Mesothelial cell of epicardium (in vitro differentiated cells): ENCODE measurements around the gene SLC7A4. TPM values are rescaled to one million over a fixed set of nuclear protein-coding genes. Genes with fewer than 3 reads are reported as not detected.
A peak's percentile ranks its signal among the peaks of the same experiment; 100 is the strongest.

Experiments
- DNase-seq, 2 experiments: peaks; one replicate each; pipeline ENCODE4 v3.0.0; 2021; ENCODE audit warnings: low spot score in 2 of 2; ENCODE audit not compliant: unreplicated experiment in 2 of 2
- H3K27ac Mint-ChIP-seq: 2 replicates; pipeline ENCODE4 v1.8.0; 2021; ENCODE audit warnings: mixed read lengths
- H3K27me3 Mint-ChIP-seq: 2 replicates; pipeline ENCODE4 v1.8.0; 2021; ENCODE audit warnings: low read depth, mixed read lengths
- H3K36me3 Mint-ChIP-seq: 2 replicates; pipeline ENCODE4 v1.8.0; 2021; ENCODE audit warnings: mixed read lengths
- H3K4me1 Mint-ChIP-seq: 2 replicates; pipeline ENCODE4 v1.8.0; 2021; ENCODE audit warnings: mixed read lengths
- H3K4me3 Mint-ChIP-seq: 2 replicates; pipeline ENCODE4 v1.8.0; 2021; ENCODE audit warnings: mild to moderate bottlenecking, moderate library complexity, mixed read lengths
- H3K9me3 Mint-ChIP-seq: 2 replicates; pipeline ENCODE4 v1.8.0; 2021; ENCODE audit warnings: mixed read lengths
- CTCF ChIP-seq: fragments of 200-600 bp; sonication (generic); IDR thresholded peaks from one replicate; pipeline ENCODE4 v1.5.0; 2021; ENCODE audit warnings: antibody characterized with exemption; ENCODE audit not compliant: unreplicated experiment
- total RNA-seq: library from RNA; stranded (reverse); gene quantifications from 3 replicates; pipeline ENCODE4 v1.2.1, GENCODE V29; 2021

SLC7A4 gene
- total RNA-seq, 1 donor from 2014 or later, result 3.2 TPM

- Mint-ChIP-seq H3K9me3 (no peaks in the 10 kb centered on the region), H3K4me3 (peak overlapping the region; percentile 60), H3K27ac (no peak overlapping the region), H3K27me3 (peaks cover 6% of the 10 kb centered on the region), H3K36me3 (no peaks in the 10 kb centered on the region), H3K4me1 (peaks cover 27% of the 10 kb centered on the region)
- no peak for TF ChIP-seq CTCF
- DNase-seq, result no peak
Observed at GRCh38 chr22:21032868-21033688, 717 bp upstream of the SLC7A4 start.

DNA sequence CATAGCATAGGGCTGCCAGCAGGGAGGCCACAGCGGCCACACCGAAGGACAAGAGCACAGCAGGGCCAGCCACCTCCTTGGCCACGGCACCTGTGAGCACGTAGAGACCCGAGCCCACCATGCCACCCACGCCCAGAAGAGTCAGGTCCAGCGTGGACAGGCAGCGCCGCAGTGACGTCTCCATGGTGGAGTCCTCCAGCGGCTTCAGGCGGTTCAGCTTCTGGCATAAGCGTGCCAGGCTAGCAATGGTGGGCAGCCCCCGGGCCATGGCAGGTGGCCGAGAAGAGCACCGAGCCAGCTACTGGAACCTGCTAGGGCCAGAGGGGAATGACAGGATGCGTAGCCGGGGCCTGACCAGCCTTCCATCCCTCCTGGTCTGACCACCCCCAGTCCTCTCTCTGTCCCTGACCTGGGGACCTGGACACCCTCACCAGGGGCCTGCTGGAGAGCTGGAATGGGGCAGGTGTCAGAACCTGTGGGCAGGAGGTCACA lies 770 bp downstream of the SLC7A4 start:
- no peak for DNase-seq

DNA sequence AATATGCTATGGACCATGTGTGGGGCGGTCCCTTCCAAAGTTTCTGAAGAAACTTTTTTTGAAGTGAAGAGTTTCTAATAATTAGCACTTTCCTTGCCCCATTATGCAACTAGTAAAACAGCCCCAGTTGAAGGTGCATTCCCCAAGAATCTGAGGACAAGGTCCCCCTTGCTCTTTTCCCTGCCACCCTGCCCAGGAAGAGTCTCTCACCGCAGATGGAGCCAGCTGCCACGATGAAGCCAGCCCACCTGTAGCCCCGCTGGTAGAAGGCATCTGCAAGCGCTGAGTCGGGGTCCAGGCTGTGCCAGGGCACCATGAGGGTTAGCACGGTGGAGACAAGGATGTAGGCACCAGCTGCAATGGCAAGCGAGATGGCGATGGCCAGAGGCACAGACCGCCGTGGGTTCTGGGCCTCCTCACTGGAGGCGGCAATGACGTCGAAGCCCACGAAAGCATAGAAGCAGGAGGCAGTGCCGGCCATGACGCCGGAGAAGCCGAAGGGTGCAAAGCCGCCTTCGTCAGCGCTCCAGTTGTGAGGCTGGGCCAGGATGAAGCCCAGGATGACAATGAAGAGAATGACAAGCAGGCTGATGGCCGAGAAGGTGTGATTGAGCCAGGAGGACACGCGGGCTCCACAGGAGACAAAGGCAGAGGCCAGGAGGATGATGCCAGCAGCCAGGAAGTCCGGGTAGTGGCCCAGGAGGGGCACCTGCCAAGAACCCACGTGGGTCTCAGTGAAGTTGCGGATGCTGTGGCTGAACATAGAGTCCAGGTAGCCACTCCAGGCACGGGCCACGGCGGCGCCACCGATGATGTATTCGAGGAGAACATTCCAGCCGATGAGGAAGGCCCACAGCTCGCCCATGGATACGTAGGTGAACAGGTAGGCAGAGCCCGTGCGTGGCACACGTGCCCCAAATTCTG lies 1.5 kb downstream of the SLC7A4 start:
- Mint-ChIP-seq H3K27me3 (peaks cover 6% of the 10 kb centered on the region), H3K9me3 (no peaks in the 10 kb centered on the region), H3K27ac (no peak overlapping the region), H3K4me3 (peak overlapping the region; percentile 15), H3K36me3 (no peaks in the 10 kb centered on the region), H3K4me1 (peaks cover 30% of the 10 kb centered on the region)
- no peak for TF ChIP-seq CTCF
- no peak for DNase-seq

More for the DNA sequence above, 770 bp downstream of the SLC7A4 start:
- peaks cover 6% of the 10 kb centered on the region for H3K27me3 Mint-ChIP-seq
- peak overlapping the region; percentile 60 for H3K4me3 Mint-ChIP-seq
- peaks cover 30% of the 10 kb centered on the region for H3K4me1 Mint-ChIP-seq
- no peak for TF ChIP-seq CTCF
- no peaks in the 10 kb centered on the region for H3K36me3 Mint-ChIP-seq
- no peaks in the 10 kb centered on the region for H3K9me3 Mint-ChIP-seq
- no peak overlapping the region for H3K27ac Mint-ChIP-seq

DNA sequence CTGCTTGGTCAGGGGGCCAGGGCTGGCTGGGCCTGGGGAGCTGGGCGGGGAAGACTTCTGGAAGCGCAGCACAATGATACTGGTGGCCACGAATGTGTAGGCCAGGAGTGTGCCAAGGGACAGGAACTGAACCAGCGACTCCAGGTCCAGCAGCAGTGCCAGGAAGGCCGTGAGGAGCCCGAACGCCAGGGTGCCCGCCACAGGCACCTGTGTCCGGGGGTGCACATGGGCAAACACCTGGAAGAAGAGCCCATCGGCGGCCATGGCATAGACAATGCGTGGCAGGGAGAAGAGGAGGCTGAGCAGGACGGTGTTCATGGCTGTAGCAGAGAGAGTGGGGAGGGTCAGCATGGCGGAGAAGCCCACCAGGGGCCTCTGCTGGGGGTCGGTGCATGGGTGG lies 2.3 kb downstream of the SLC7A4 start:
- H3K9me3 Mint-ChIP-seq, result no peaks in the 10 kb centered on the region
- no peak for TF ChIP-seq CTCF
- H3K4me3 Mint-ChIP-seq, result no peak overlapping the region
- no peak overlapping the region for H3K27ac Mint-ChIP-seq
- no peaks in the 10 kb centered on the region for H3K36me3 Mint-ChIP-seq
- no peak for DNase-seq
- peaks cover 30% of the 10 kb centered on the region for H3K4me1 Mint-ChIP-seq
- H3K27me3 Mint-ChIP-seq, result peaks cover 6% of the 10 kb centered on the region

GRCh38 chr22:21029486-21030025 lies 2.8 kb downstream of the SLC7A4 start:
- Mint-ChIP-seq H3K36me3 (no peaks in the 10 kb centered on the region), H3K27me3 (peaks cover 6% of the 10 kb centered on the region), H3K4me1 (peaks cover 30% of the 10 kb centered on the region), H3K4me3 (no peak overlapping the region), H3K9me3 (no peaks in the 10 kb centered on the region), H3K27ac (no peak overlapping the region)
- TF ChIP-seq CTCF, result no peak
- no peak for DNase-seq
